Measurements from ENCODE around the gene NOX4.

GRCh38 chr11:89495951-89496350 is 4.8 kb upstream of the NOX4 start:
- TF ChIP-seq CTCF (IDR thresholded peaks at IDR 0.05) (no peak), POLR2A (IDR thresholded peaks at IDR 0.05) (no peak)

Data from esophagus squamous epithelium (tissue), 4 donors.